GM20000 (cell line): ENCODE results near the gene GTPBP8.
A peak's percentile ranks its signal among the peaks of the same experiment; 100 is the strongest.

Experiments
- DNase-seq: peaks from one replicate; pipeline ENCODE4 v3.0.0; 2012; ENCODE audit warnings: low spot score
- CTCF ChIP-seq: IDR thresholded peaks from 2 replicates; pipeline ENCODE4 v1.5.1; 2012; ENCODE audit warnings: mild to moderate bottlenecking, control low read depth; ENCODE audit errors: extremely low read depth, missing control alignments

Gene GTPBP8

GRCh38 chr3:113018536-113019181 is 27.9 kb downstream of the GTPBP8 start:
- no peak for TF ChIP-seq CTCF
- no peak for DNase-seq

- no peak for TF ChIP-seq CTCF
- DNase-seq = peak; percentile 92
Observed at GRCh38 chr3:113019182-113020137, 28.7 kb downstream of the GTPBP8 start.

GRCh38 chr3:113021471-113021870 is 30.7 kb downstream of the GTPBP8 start:
- DNase-seq = no peak
- no peak for TF ChIP-seq CTCF

- no peak for TF ChIP-seq CTCF
Observed at GRCh38 chr3:113034011-113034410, 43.2 kb downstream of the GTPBP8 start.

GRCh38 chr3:113035387-113035982 is 44.7 kb downstream of the GTPBP8 start:
- DNase-seq = peak; percentile 75
- TF ChIP-seq CTCF = peak; percentile 68

More at GRCh38 chr3:113034011-113034410, 43.2 kb downstream of the GTPBP8 start:
- no peak for DNase-seq

GRCh38 chr3:113038328-113038727 is 47.5 kb downstream of the GTPBP8 start:
- no peak for DNase-seq

More at GRCh38 chr3:113038328-113038727, 47.5 kb downstream of the GTPBP8 start:
- TF ChIP-seq CTCF = no peak
